GM18873 (cell line): ENCODE measurements around the gene TMEM134.

Experiments used
- ATAC-seq: cut with Tn5 transposase; IDR thresholded peaks from one replicate; pipeline ENCODE4 v1.9.1; 2021; ENCODE audit warnings: mild to moderate bottlenecking, moderate library complexity, moderate number of reproducible peaks; ENCODE audit not compliant: unreplicated experiment, low FRiP score

TMEM134 gene

GRCh38 chr11:67463680-67464410 is 5.2 kb downstream of the TMEM134 start:
- ATAC-seq, result no peak

GRCh38 chr11:67463186-67463585 is 5.9 kb downstream of the TMEM134 start:
- ATAC-seq, result no peak

- no peak for ATAC-seq
Observed at GRCh38 chr11:67458266-67458665, 10.8 kb downstream of the TMEM134 start.

GRCh38 chr11:67457453-67457852 is 11.6 kb downstream of the TMEM134 start:
- ATAC-seq, result no peak

GRCh38 chr11:67456068-67456705 is 12.9 kb downstream of the TMEM134 start:
- ATAC-seq, result no peak

- no peak for ATAC-seq
Observed at GRCh38 chr11:67455054-67455453, 14.0 kb downstream of the TMEM134 start, which contains the start of gene CABP4. CABP4 (plus strand) TSS chr11:67455354; CDS start chr11:67455424, 70 bp downstream.

- ATAC-seq, result no peak
Observed at GRCh38 chr11:67453816-67454732, 15.0 kb downstream of the TMEM134 start.

- no peak for ATAC-seq
Observed at GRCh38 chr11:67452141-67452952, 16.7 kb downstream of the TMEM134 start, which contains the start of gene GPR152. GPR152 (minus strand) TSS chr11:67452729; CDS start chr11:67452724, 5 bp downstream.

GRCh38 chr11:67451658-67451976 is 17.4 kb downstream of the TMEM134 start:
- ATAC-seq, result no peak

- ATAC-seq, result no peak
Observed at GRCh38 chr11:67450796-67451657, 18.0 kb downstream of the TMEM134 start.

- ATAC-seq, result no peak
Observed at GRCh38 chr11:67449116-67449844, 19.8 kb downstream of the TMEM134 start.

- ATAC-seq, result no peak
Observed at GRCh38 chr11:67448220-67448609, 20.8 kb downstream of the TMEM134 start.

GRCh38 chr11:67445515-67445914 is 23.5 kb downstream of the TMEM134 start:
- no peak for ATAC-seq

- no peak for ATAC-seq
Observed at GRCh38 chr11:67442504-67443404, 26.3 kb downstream of the TMEM134 start.

- ATAC-seq, result no peak
Observed at GRCh38 chr11:67441731-67442351, 27.2 kb downstream of the TMEM134 start.

- ATAC-seq, result no peak
Observed at GRCh38 chr11:67441098-67441563, 27.9 kb downstream of the TMEM134 start.
